MCF 10A (cell line): Measurements from ENCODE around the gene AJAP1. TPM values are rescaled to one million over a fixed set of nuclear protein-coding genes. Genes with fewer than 3 reads are reported as not detected.

ENCODE experiments used
- BruUV-seq: library from RNA; stranded (reverse); fragments of 400-500 nt; replicated peaks from 2 replicates; lab custom pipeline; 2021; lab: Mats Ljungman, UMichigan
- CTCF ChIA-PET: fragments of 300-600 bp; sonication (Branson Sonifier 250); formaldehyde crosslinking; extraction: SDS; loops from one replicate; lab custom pipeline; 2021; ENCODE audit warnings: antibody characterized with exemption, inconsistent platforms; lab: Yijun Ruan, JAX
- POLR2A ChIA-PET: fragments of 300-600, 350-650 bp; sonication (Branson Sonifier 250); formaldehyde crosslinking; extraction: SDS; loops from one replicate; lab custom pipeline; 2020; ENCODE audit warnings: antibody characterized with exemption, inconsistent platforms; lab: Yijun Ruan, JAX
- DNase-seq: peaks from one replicate; pipeline ENCODE4 v3.0.0-alpha.2; 2018; ENCODE audit not compliant: unreplicated experiment
- H3K27ac Mint-ChIP-seq: one replicate; pipeline ENCODE4 v1.8.0; 2022; ENCODE audit warnings: mild to moderate bottlenecking, low read depth, mixed read lengths; ENCODE audit not compliant: unreplicated experiment
- H3K27me3 Mint-ChIP-seq: one replicate; pipeline ENCODE4 v1.8.0; 2022; ENCODE audit warnings: mixed read lengths; ENCODE audit not compliant: insufficient read depth, unreplicated experiment
- H3K36me3 Mint-ChIP-seq: one replicate; pipeline ENCODE4 v1.8.0; 2022; ENCODE audit warnings: mild to moderate bottlenecking, moderate library complexity, mixed read lengths; ENCODE audit not compliant: insufficient read depth, unreplicated experiment
- H3K4me1 Mint-ChIP-seq: one replicate; pipeline ENCODE4 v1.8.0; 2022; ENCODE audit warnings: mixed read lengths; ENCODE audit not compliant: insufficient read depth, unreplicated experiment
- H3K4me3 Mint-ChIP-seq: one replicate; pipeline ENCODE4 v1.8.0; 2022; ENCODE audit warnings: mild to moderate bottlenecking, moderate library complexity, mixed read lengths; ENCODE audit not compliant: unreplicated experiment
- H3K9me3 Mint-ChIP-seq: one replicate; pipeline ENCODE4 v1.8.0; 2022; ENCODE audit warnings: mixed read lengths; ENCODE audit not compliant: unreplicated experiment
- intact Hi-C: fragments of 100-400 bp; cut with micrococcal nuclease; formaldehyde crosslinking; loops from 2 replicates; pipeline ENCODE4 v1.14.1; 2022
- total RNA-seq: library from RNA; stranded (reverse); gene quantifications from 2 replicates; pipeline ENCODE4 v1.2.3, GENCODE V29; 2022
- TF ChIP-seq, protein P1 (sequence below): fragments of 200-600 bp; IDR thresholded peaks from one replicate; pipeline ENCODE4 v1.8.0; 2022; ENCODE audit warnings: antibody characterized with exemption, mild to moderate bottlenecking; ENCODE audit not compliant: unreplicated experiment

Gene AJAP1
- total RNA-seq, 1 experiment from 2014 or later, result not detected

- ChIA-PET CTCF (no interaction called here), POLR2A (no interaction called here)
- Mint-ChIP-seq H3K27me3 (no peaks in the 10 kb centered on the region), H3K27ac (no peak overlapping the region), H3K4me1 (no peaks in the 10 kb centered on the region), H3K4me3 (no peak overlapping the region), H3K36me3 (no peaks in the 10 kb centered on the region), H3K9me3 (no peaks in the 10 kb centered on the region)
- TF ChIP-seq, protein P1, sequence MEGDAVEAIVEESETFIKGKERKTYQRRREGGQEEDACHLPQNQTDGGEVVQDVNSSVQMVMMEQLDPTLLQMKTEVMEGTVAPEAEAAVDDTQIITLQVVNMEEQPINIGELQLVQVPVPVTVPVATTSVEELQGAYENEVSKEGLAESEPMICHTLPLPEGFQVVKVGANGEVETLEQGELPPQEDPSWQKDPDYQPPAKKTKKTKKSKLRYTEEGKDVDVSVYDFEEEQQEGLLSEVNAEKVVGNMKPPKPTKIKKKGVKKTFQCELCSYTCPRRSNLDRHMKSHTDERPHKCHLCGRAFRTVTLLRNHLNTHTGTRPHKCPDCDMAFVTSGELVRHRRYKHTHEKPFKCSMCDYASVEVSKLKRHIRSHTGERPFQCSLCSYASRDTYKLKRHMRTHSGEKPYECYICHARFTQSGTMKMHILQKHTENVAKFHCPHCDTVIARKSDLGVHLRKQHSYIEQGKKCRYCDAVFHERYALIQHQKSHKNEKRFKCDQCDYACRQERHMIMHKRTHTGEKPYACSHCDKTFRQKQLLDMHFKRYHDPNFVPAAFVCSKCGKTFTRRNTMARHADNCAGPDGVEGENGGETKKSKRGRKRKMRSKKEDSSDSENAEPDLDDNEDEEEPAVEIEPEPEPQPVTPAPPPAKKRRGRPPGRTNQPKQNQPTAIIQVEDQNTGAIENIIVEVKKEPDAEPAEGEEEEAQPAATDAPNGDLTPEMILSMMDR, result no peak
- no TSS peak for BruUV-seq
- no peak for DNase-seq
- intact Hi-C loops, result no loop called here
Measured at GRCh38 chr1:4626061-4626460, 28.3 kb upstream of the AJAP1 start.

- TF ChIP-seq, protein P1, result no peak
- H3K27me3 Mint-ChIP-seq, result no peaks in the 10 kb centered on the region
- no TSS peak for BruUV-seq
- intact Hi-C loops, result no loop called here
- no peaks in the 10 kb centered on the region for H3K36me3 Mint-ChIP-seq
- CTCF ChIA-PET, result interaction anchor here (0.6 kb wide), 1 partner anchor 63 kb away, joined by 4 read pairs; no protein-coding TSS in a partner anchor
- H3K4me1 Mint-ChIP-seq, result no peaks in the 10 kb centered on the region
- no peak overlapping the region for H3K4me3 Mint-ChIP-seq
- no peak overlapping the region for H3K27ac Mint-ChIP-seq
- no peaks in the 10 kb centered on the region for H3K9me3 Mint-ChIP-seq
- POLR2A ChIA-PET, result no interaction called here
- no peak for DNase-seq
Measured at GRCh38 chr1:4626560-4627319, 27.7 kb upstream of the AJAP1 start.

DNA sequence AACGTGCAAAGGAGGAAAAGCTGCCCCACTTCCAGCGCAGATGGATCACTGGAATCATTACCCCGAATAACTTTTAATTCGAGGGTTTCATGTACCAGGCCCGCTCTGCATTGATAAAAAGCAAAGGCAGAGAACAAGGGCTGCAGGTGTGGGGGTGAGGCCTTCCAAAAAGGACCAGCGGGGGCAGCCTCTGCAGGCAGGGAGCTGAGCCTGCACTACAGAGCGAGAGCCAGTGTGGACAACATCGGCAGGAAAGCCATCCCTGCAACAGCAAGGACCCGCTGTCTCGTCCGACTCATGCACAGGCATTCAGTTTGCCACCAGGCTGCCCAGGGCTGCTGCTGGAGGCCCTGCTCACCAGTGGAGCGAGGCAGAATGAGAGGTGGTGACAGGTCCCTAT is 27.1 kb upstream of the AJAP1 start:
- Mint-ChIP-seq H3K36me3 (no peaks in the 10 kb centered on the region), H3K4me1 (no peaks in the 10 kb centered on the region), H3K9me3 (no peaks in the 10 kb centered on the region), H3K27ac (no peak overlapping the region), H3K27me3 (no peaks in the 10 kb centered on the region), H3K4me3 (no peak overlapping the region)
- BruUV-seq, result no TSS peak
- TF ChIP-seq, protein P1, result no peak
- ChIA-PET POLR2A (no interaction called here), CTCF (interaction anchor here (0.6 kb wide), 1 partner anchor 64 kb away, joined by 4 read pairs; no protein-coding TSS in a partner anchor)
- no peak for DNase-seq
- intact Hi-C loops, result no loop called here

DNA sequence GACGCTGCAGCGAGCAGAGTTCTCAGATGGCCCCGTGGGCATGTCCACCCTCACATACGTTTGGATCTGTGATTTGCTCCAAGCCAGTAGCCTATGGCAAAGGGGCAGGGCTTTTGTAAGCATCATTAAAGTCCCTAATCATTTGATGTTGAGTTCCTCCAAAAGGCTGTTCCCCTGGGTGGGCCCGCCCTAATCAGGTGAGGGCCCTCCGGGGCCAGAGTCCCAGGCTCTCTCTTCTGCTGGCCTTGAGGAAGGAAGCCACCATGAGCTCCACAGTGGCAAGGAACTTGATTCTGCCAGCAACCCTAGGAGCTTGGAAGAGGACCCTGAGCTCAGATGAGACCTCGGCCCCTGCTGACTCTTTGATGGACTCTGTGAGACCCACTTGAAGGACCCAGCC is 25.4 kb upstream of the AJAP1 start:
- H3K27me3 Mint-ChIP-seq, result no peaks in the 10 kb centered on the region
- no peak overlapping the region for H3K27ac Mint-ChIP-seq
- DNase-seq, result no peak
- H3K4me3 Mint-ChIP-seq, result no peak overlapping the region
- TF ChIP-seq, protein P1, result no peak
- BruUV-seq, result no TSS peak
- intact Hi-C loops, result no loop called here
- ChIA-PET POLR2A (interaction anchor here (0.8 kb wide), 1 partner anchor 28 kb away, joined by 4 read pairs; no protein-coding TSS in a partner anchor), CTCF (interaction anchor here (0.6 kb wide), 1 partner anchor 1282 kb away, joined by 3 read pairs; no protein-coding TSS in a partner anchor)
- H3K36me3 Mint-ChIP-seq, result no peaks in the 10 kb centered on the region
- no peaks in the 10 kb centered on the region for H3K9me3 Mint-ChIP-seq
- H3K4me1 Mint-ChIP-seq, result no peaks in the 10 kb centered on the region
